Erythroblast (primary cell): Measurements from ENCODE around the gene MOB3A.

Experiments
- GATA1 ChIP-seq: IDR thresholded peaks from 2 replicates; pipeline ENCODE4 v1.6.1; 2011; ENCODE audit warnings: low read depth, mild to moderate bottlenecking, control low read depth, low read length, moderate library complexity
- POLR2A ChIP-seq: IDR thresholded peaks from 2 replicates; pipeline ENCODE4 v1.6.1; 2011; ENCODE audit warnings: mild to moderate bottlenecking, low read length

GRCh38 chr19:2070436-2070827 is 25.7 kb downstream of the MOB3A start:
- no peak for TF ChIP-seq POLR2A
- TF ChIP-seq GATA1, result no peak
